HepG2 (cell line): ENCODE results near the gene TIMELESS. TPM values are rescaled to one million over a fixed set of nuclear protein-coding genes. Genes with fewer than 3 reads are reported as not detected.

Source experiments
- ATAC-seq: fragments of 200-7000 bp; cut with Tn5 transposase; 3 replicates; pipeline ENCODE4 v1.9.1; 2020; ENCODE audit warnings: mild to moderate bottlenecking, moderate library complexity
- BruUV-seq: library from RNA; stranded (reverse); fragments of 400-500 nt; replicated peaks from 2 replicates; lab custom pipeline; 2021; lab: Mats Ljungman, UMichigan
- CTCF ChIA-PET: fragments of 300-600 bp; formaldehyde crosslinking; extraction: SDS; loops from one replicate; lab custom pipeline; 2021; ENCODE audit warnings: low total read pairs, inconsistent platforms, low intra/inter-chr PET ratio; lab: Yijun Ruan, JAX
- POLR2A ChIA-PET: fragments of 350-600 bp; sonication (Branson Sonifier 250); formaldehyde crosslinking; loops from one replicate; lab custom pipeline; 2020; ENCODE audit warnings: antibody characterized with exemption, inconsistent platforms; lab: Yijun Ruan, JAX
- DNase-seq: peaks from one replicate; pipeline ENCODE4 v3.0.0-alpha.2; 2015; ENCODE audit warnings: low spot score
- FAIRE-seq: peaks from 3 replicates; lab custom pipeline; 2011; peaks lifted over from hg19 to GRCh38; lab: Jason Lieb, UNC
- H2AFZ ChIP-seq: one replicate; pipeline ENCODE4 v1.6.1; 2011; ENCODE audit warnings: low read length, inconsistent platforms
- H3K27ac ChIP-seq: fragments of 300-600 bp; 3 replicates; pipeline ENCODE4 v1.8.0; 2011; ENCODE audit warnings: mixed run types, mild to moderate bottlenecking, mixed read lengths, low read length, inconsistent platforms; ENCODE audit not compliant: insufficient read depth; ENCODE audit errors: extremely low read length
- H3K27me3 ChIP-seq, 2 experiments: fragments of 200-600 bp in 1 of 2; 2 replicates in 1 of 2; 3 replicates in 1 of 2; pipeline versions ENCODE4 v1.6.0 to v1.8.0; 2011; ENCODE audit warnings: low read length in 2 of 2, mild to moderate bottlenecking in 2 of 2, moderate library complexity in 2 of 2, inconsistent platforms in 1 of 2; ENCODE audit not compliant: insufficient read depth in 2 of 2, control insufficient read depth in 1 of 2
- H3K36me3 ChIP-seq, 2 experiments: fragments of 200-600 bp in 1 of 2; replicated peaks in 1 of 2; 2 replicates in 1 of 2; 3 replicates in 1 of 2; pipeline versions ENCODE4 v1.5.1 to v1.8.0; 2011; ENCODE audit warnings: low read length in 2 of 2, inconsistent platforms in 1 of 2; ENCODE audit not compliant: insufficient read depth in 2 of 2, control insufficient read depth in 1 of 2
- H3K4me1 ChIP-seq: 2 replicates; pipeline ENCODE4 v1.5.1; 2012; ENCODE audit warnings: low read length, inconsistent platforms; ENCODE audit not compliant: insufficient read depth
- H3K4me2 ChIP-seq: 2 replicates; pipeline ENCODE4 v1.6.0; 2011; ENCODE audit warnings: low read depth, low read length, inconsistent platforms
- H3K4me3 ChIP-seq, 3 experiments: fragments of 200-600 bp in 1 of 3; sonication (generic), shearing (Covaris generic) in 1 of 3; replicated peaks in 1 of 3; 2 replicates each; pipeline ENCODE4 v1.5.1; 2011 to 2016; ENCODE audit warnings: low read length in 3 of 3, inconsistent platforms in 2 of 3, low read depth in 2 of 3, mild to moderate bottlenecking in 2 of 3, control low read depth in 1 of 3, mixed read lengths in 1 of 3; ENCODE audit not compliant: insufficient read depth in 1 of 3
- H3K79me2 ChIP-seq: one replicate; pipeline ENCODE4 v1.6.1; 2011; ENCODE audit warnings: low read length, inconsistent platforms; ENCODE audit not compliant: insufficient read depth
- H3K9ac ChIP-seq: 2 replicates; pipeline ENCODE4 v1.6.0; 2011; ENCODE audit warnings: mild to moderate bottlenecking, low read depth, low read length, inconsistent platforms; ENCODE audit not compliant: insufficient read depth
- H3K9me3 ChIP-seq: 2 replicates; pipeline ENCODE4 v1.5.1; 2012; ENCODE audit warnings: mild to moderate bottlenecking, low read length
- H4K20me1 ChIP-seq: 2 replicates; pipeline ENCODE4 v1.6.0; 2011; ENCODE audit warnings: inconsistent platforms, mild to moderate bottlenecking, low read length, moderate library complexity; ENCODE audit not compliant: insufficient read depth
- CREB1 ChIP-seq, 2 experiments: fragments of 450-650 bp in 1 of 2; IDR thresholded peaks; 2 replicates each; pipeline ENCODE4 v1.6.1; 2016 to 2017; ENCODE audit warnings: control low read depth in 1 of 2, mild to moderate bottlenecking in 1 of 2, missing compliant biosample characterization in 1 of 2, missing genetic modification characterization in 1 of 2
- ISL2 ChIP-seq: sonication (generic); formaldehyde crosslinking; IDR thresholded peaks from 2 replicates; pipeline ENCODE4 v1.5.0; 2020; ENCODE audit warnings: missing genetic modification reagents
- NR2C2 ChIP-seq: sonication (generic); formaldehyde crosslinking; IDR thresholded peaks from 2 replicates; pipeline ENCODE4 v1.4.0; 2020; ENCODE audit warnings: missing genetic modification reagents, mild to moderate bottlenecking, moderate library complexity, borderline replicate concordance
- PHF20 ChIP-seq: sonication (generic); formaldehyde crosslinking; IDR thresholded peaks from 2 replicates; pipeline ENCODE4 v1.5.0; 2020; ENCODE audit warnings: mild to moderate bottlenecking, missing genetic modification reagents
- ZBTB38 ChIP-seq: sonication (generic); formaldehyde crosslinking; IDR thresholded peaks from 2 replicates; pipeline ENCODE4 v1.5.1; 2020; ENCODE audit warnings: mild to moderate bottlenecking, missing genetic modification reagents
- ZNF674 ChIP-seq: sonication (generic); formaldehyde crosslinking; IDR thresholded peaks from 2 replicates; pipeline ENCODE4 v1.5.0; 2020; ENCODE audit warnings: low read depth, mild to moderate bottlenecking, missing genetic modification reagents
- whole genome bisulfite sequencing: methylation state at CpG from one replicate; pipeline ENCODE4 v1.1.6; 2017; ENCODE audit warnings: low lambda C conversion rate; 5-methylcytosine and 5-hydroxymethylcytosine counted together
- in situ Hi-C: cut with HindIII; loops from 2 replicates; pipeline ENCODE4 v1.10.0; 2017; ENCODE audit warnings: low pct_unique_long_range_greater_than_20kb; ENCODE audit not compliant: extremely low pct_ligation_motif_present
- intact Hi-C: fragments of 100-400 bp; cut with micrococcal nuclease; formaldehyde crosslinking; loops from one replicate; pipeline ENCODE4 v1.10.0; 2022; ENCODE audit not compliant: unreplicated experiment
- polyA plus RNA-seq, 8 experiments: library from polyadenylated mRNA; depleted of rRNA in 3 of 8; stranded (reverse) in 7 of 8; unstranded in 1 of 8; fragments of >200 nt; fragmentation: Illumina TruSeq in 4 of 8; extraction: Trizol in 4 of 8; gene quantifications; 2 replicates each; pipeline versions ENCODE4 v1.2.1 to v1.2.3, GENCODE V29; 2011 to 2016; ENCODE audit warnings: low read depth in 4 of 8, missing spikeins in 1 of 8, mixed read lengths in 1 of 8; ENCODE audit not compliant: insufficient read depth in 1 of 8
- total RNA-seq, 5 experiments: library from RNA; depleted of rRNA; stranded (reverse); fragments of >200 nt; fragmentation: Illumina TruSeq; extraction: Trizol; gene quantifications; 2 replicates each; pipeline ENCODE4 v1.2.3, GENCODE V29; 2016; ENCODE audit warnings: low read depth in 1 of 5
- TF ChIP-seq, protein P1 (sequence below): sonication (generic); formaldehyde crosslinking; IDR thresholded peaks from 2 replicates; pipeline ENCODE4 v1.8.1; 2023; ENCODE audit warnings: mild to moderate bottlenecking, missing genetic modification reagents
- TF ChIP-seq, protein P2 (sequence below): sonication (generic); formaldehyde crosslinking; IDR thresholded peaks from 2 replicates; pipeline ENCODE4; 2020; ENCODE audit warnings: missing genetic modification reagents, mild to moderate bottlenecking, borderline replicate concordance

The TIMELESS gene
- total and polyA plus RNA-seq, 2 of the 13 experiments (the other 11 are each of a cell fraction or from before 2014, with no cell fraction given), result 4.0 to 20.3 TPM

DNA sequence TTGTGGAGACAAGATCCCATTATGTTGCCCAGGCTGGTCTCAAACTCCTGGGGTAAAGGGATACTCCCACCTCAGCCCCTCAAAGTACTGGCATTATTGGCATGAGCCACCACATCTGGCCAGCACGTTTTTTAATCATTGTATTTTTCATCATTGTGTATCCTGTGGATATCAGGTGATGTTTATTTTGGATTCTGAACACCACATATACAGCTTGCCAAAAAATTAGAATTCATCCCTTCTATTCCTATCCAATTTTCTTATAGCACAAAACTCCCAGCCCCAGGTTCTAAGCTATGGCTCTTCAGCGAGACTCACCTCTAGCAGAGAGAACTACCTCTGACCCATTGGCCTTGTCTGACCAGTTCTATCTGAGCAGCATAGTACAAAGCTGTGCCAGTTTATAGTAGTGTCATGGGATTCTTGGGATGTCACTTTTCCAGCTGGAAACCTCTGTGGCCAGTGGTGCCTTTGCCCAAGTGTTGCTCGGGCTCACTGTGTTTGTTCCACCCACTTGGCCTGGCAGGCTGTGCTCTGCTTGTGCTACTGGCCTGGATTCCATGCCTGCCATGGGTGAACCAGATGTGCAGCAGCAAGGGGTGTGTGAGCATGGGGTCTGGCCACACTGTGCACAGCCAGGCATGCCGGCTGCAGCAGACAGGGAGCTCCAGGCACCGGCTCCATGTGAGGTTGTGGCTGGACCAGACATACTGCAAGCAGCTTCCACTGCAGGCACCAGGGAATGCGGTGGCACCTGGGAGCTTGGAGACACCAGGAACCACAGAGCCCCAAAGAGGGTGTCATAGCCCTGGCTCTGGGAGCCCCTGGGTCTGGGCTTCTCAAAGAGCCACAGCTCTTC, 37.2 kb downstream of the TIMELESS start (continued):
- TF ChIP-seq, protein P1, sequence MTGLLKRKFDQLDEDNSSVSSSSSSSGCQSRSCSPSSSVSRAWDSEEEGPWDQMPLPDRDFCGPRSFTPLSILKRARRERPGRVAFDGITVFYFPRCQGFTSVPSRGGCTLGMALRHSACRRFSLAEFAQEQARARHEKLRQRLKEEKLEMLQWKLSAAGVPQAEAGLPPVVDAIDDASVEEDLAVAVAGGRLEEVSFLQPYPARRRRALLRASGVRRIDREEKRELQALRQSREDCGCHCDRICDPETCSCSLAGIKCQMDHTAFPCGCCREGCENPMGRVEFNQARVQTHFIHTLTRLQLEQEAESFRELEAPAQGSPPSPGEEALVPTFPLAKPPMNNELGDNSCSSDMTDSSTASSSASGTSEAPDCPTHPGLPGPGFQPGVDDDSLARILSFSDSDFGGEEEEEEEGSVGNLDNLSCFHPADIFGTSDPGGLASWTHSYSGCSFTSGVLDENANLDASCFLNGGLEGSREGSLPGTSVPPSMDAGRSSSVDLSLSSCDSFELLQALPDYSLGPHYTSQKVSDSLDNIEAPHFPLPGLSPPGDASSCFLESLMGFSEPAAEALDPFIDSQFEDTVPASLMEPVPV, result no peak
- TF ChIP-seq, protein P2, sequence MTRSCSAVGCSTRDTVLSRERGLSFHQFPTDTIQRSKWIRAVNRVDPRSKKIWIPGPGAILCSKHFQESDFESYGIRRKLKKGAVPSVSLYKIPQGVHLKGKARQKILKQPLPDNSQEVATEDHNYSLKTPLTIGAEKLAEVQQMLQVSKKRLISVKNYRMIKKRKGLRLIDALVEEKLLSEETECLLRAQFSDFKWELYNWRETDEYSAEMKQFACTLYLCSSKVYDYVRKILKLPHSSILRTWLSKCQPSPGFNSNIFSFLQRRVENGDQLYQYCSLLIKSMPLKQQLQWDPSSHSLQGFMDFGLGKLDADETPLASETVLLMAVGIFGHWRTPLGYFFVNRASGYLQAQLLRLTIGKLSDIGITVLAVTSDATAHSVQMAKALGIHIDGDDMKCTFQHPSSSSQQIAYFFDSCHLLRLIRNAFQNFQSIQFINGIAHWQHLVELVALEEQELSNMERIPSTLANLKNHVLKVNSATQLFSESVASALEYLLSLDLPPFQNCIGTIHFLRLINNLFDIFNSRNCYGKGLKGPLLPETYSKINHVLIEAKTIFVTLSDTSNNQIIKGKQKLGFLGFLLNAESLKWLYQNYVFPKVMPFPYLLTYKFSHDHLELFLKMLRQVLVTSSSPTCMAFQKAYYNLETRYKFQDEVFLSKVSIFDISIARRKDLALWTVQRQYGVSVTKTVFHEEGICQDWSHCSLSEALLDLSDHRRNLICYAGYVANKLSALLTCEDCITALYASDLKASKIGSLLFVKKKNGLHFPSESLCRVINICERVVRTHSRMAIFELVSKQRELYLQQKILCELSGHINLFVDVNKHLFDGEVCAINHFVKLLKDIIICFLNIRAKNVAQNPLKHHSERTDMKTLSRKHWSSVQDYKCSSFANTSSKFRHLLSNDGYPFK (CRISPR knock-in tag), result no peak
- TF ChIP-seq PHF20 (CRISPR knock-in tag) (no peak), ISL2 (CRISPR knock-in tag) (no peak), NR2C2 (no peak), ZNF674 (CRISPR knock-in tag) (no peak), ZBTB38 (CRISPR knock-in tag) (no peak)

DNA sequence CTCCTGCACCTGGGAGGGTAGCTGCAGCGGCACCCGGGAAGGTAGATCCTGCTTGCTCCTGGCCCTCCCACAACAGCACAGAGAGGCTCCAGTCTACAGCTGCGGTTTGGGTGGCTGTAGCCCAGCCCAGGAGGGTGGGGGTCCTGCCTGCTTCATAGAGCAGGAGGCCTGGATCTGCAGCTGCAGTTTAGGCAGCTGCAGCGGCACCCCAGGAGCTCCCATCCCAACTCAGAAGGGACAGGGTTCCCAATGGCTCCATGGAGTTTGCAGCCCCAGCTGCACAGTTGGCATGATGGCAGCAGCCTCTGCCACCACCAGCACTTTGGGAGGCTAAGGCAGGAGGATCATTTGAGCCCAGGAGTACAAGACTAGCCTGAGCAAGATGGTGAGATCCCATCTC, 38.5 kb downstream of the TIMELESS start:
- Histone ChIP-seq H3K4me2 (no peak overlapping the region), H3K4me1 (peaks cover 13% of the 10 kb centered on the region), H3K9ac (no peak overlapping the region), H3K27me3 (no peaks in the 10 kb centered on the region), H2AFZ (no peak overlapping the region), H3K27ac (no peak overlapping the region), H3K4me3 (no peak overlapping the region), H3K36me3 (no peaks in the 10 kb centered on the region), H4K20me1 (no peaks in the 10 kb centered on the region), H3K9me3 (no peaks in the 10 kb centered on the region), H3K79me2 (no peaks in the 10 kb centered on the region)
- TF ChIP-seq CREB1 (IDR thresholded peaks at IDR 0.05), result no peak
- TF ChIP-seq CREB1 (CRISPR knock-in tag; IDR thresholded peaks at IDR 0.05), result no peak
- intact Hi-C loops, result no loop called here
- ChIA-PET CTCF (no interaction called here), POLR2A (no interaction called here)
- FAIRE-seq (no peak), ATAC-seq (no peak), DNase-seq (no peak)
- BruUV-seq, result no TSS peak
- no CpG with 5 or more reads among the region's 4 CpGs for WGBS
- in situ Hi-C loops, result no loop called here
